DND-41 (cell line): Measurements from ENCODE around the gene NEUROD2.

Experiments used
- ATAC-seq: fragments of 200-7000 bp; cut with Tn5 transposase; 3 replicates; pipeline ENCODE4 v1.9.1; 2021; ENCODE audit warnings: low read depth; ENCODE audit not compliant: insufficient read depth
- DNase-seq: peaks from one replicate; pipeline ENCODE4 v3.0.0-alpha.2; 2020
- H2AFZ ChIP-seq: 2 replicates; pipeline ENCODE4 v1.6.0; 2012; ENCODE audit warnings: low read depth, low read length
- H3K27ac ChIP-seq: 2 replicates; pipeline ENCODE4 v1.5.1; 2012; ENCODE audit warnings: low read length, inconsistent platforms
- H3K27me3 ChIP-seq: fragments of 200-600 bp; sonication (generic); 2 replicates; pipeline ENCODE4 v1.6.0; 2012; ENCODE audit warnings: low read length, mild to moderate bottlenecking, inconsistent platforms; ENCODE audit not compliant: insufficient read depth, poor library complexity
- H3K36me3 ChIP-seq: 2 replicates; pipeline ENCODE4 v1.5.1; 2012; ENCODE audit warnings: low read length, inconsistent platforms; ENCODE audit not compliant: insufficient read depth
- H3K4me1 ChIP-seq: 2 replicates; pipeline ENCODE4 v1.5.1; 2012; ENCODE audit warnings: mild to moderate bottlenecking, low read length; ENCODE audit not compliant: insufficient read depth
- H3K4me2 ChIP-seq: 2 replicates; pipeline ENCODE4 v1.6.0; 2012; ENCODE audit warnings: mild to moderate bottlenecking, moderate library complexity, low read length, inconsistent platforms; ENCODE audit not compliant: insufficient read depth
- H3K4me3 ChIP-seq, 2 experiments: fragments of 200-600 bp in 1 of 2; shearing (Covaris generic) in 1 of 2; 2 replicates each; pipeline ENCODE4 v1.5.1; 2012 to 2016; ENCODE audit warnings: inconsistent platforms in 2 of 2, low read length in 2 of 2, mild to moderate bottlenecking in 2 of 2, low read depth in 1 of 2, moderate library complexity in 1 of 2
- H3K79me2 ChIP-seq: 2 replicates; pipeline ENCODE4 v1.6.0; 2012; ENCODE audit warnings: low read length, inconsistent platforms; ENCODE audit not compliant: insufficient read depth
- H3K9ac ChIP-seq: 2 replicates; pipeline ENCODE4 v1.6.0; 2012; ENCODE audit warnings: low read depth, mild to moderate bottlenecking, inconsistent platforms, low read length, moderate library complexity
- H3K9me3 ChIP-seq: 2 replicates; pipeline ENCODE4 v1.5.1; 2012; ENCODE audit warnings: low read length, moderate library complexity, mild to moderate bottlenecking, inconsistent platforms; ENCODE audit not compliant: insufficient read depth, severe bottlenecking
- H4K20me1 ChIP-seq: 2 replicates; pipeline ENCODE4 v1.6.0; 2012; ENCODE audit warnings: low read length; ENCODE audit not compliant: insufficient read depth
- EZH2 ChIP-seq: IDR thresholded peaks from 3 replicates; pipeline ENCODE4 v1.6.1; 2012; ENCODE audit warnings: borderline replicate concordance, low read depth, mild to moderate bottlenecking, moderate library complexity, low read length, inconsistent platforms; ENCODE audit not compliant: severe bottlenecking
- TF ChIP-seq, protein P1 (sequence below): IDR thresholded peaks from 2 replicates; pipeline ENCODE4 v1.5.1; 2012; ENCODE audit warnings: borderline replicate concordance, low read length, moderate library complexity, mild to moderate bottlenecking; ENCODE audit not compliant: poor library complexity, severe bottlenecking; ENCODE audit errors: extremely low read depth

NEUROD2 gene

DNA sequence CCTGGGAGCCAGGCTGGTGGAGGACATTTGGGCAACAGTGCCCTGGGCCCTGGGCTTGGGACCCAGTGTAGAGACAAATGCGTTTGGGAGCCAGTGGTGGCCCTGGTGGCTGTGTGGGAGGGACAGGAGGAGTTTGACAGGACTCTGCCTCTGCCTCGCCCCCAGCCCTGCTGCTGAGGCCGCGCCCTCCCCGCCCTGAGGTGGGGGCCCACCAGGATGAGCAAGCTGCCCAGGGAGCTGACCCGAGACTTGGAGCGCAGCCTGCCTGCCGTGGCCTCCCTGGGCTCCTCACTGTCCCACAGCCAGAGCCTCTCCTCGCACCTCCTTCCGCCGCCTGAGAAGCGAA lies 45.6 kb upstream of the NEUROD2 start:
- ATAC-seq = no peak
- H3K79me2 ChIP-seq = peaks cover 22% of the 10 kb centered on the region
- no peaks in the 10 kb centered on the region for H3K27me3 ChIP-seq
- no peak for DNase-seq
- no peak overlapping the region for H3K27ac ChIP-seq
- H3K4me3 ChIP-seq = no peak overlapping the region
- H3K9me3 ChIP-seq = no peaks in the 10 kb centered on the region
- H2AFZ ChIP-seq = no peak overlapping the region
- peaks cover 31% of the 10 kb centered on the region for H3K36me3 ChIP-seq
- no peak overlapping the region for H3K9ac ChIP-seq
- TF ChIP-seq, protein P1, sequence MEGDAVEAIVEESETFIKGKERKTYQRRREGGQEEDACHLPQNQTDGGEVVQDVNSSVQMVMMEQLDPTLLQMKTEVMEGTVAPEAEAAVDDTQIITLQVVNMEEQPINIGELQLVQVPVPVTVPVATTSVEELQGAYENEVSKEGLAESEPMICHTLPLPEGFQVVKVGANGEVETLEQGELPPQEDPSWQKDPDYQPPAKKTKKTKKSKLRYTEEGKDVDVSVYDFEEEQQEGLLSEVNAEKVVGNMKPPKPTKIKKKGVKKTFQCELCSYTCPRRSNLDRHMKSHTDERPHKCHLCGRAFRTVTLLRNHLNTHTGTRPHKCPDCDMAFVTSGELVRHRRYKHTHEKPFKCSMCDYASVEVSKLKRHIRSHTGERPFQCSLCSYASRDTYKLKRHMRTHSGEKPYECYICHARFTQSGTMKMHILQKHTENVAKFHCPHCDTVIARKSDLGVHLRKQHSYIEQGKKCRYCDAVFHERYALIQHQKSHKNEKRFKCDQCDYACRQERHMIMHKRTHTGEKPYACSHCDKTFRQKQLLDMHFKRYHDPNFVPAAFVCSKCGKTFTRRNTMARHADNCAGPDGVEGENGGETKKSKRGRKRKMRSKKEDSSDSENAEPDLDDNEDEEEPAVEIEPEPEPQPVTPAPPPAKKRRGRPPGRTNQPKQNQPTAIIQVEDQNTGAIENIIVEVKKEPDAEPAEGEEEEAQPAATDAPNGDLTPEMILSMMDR = no peak
- no peak for TF ChIP-seq EZH2
- peaks cover 49% of the 10 kb centered on the region for H4K20me1 ChIP-seq
- no peak overlapping the region for H3K4me2 ChIP-seq
- no peaks in the 10 kb centered on the region for H3K4me1 ChIP-seq

GRCh38 chr17:39652587-39653315 lies 45.0 kb upstream of the NEUROD2 start:
- Histone ChIP-seq H3K27ac (no peak overlapping the region), H3K4me2 (no peak overlapping the region), H3K36me3 (peaks cover 26% of the 10 kb centered on the region), H3K9ac (no peak overlapping the region), H3K27me3 (no peaks in the 10 kb centered on the region), H2AFZ (no peak overlapping the region), H3K4me1 (no peaks in the 10 kb centered on the region), H4K20me1 (peaks cover 49% of the 10 kb centered on the region), H3K4me3 (no peak overlapping the region), H3K9me3 (no peaks in the 10 kb centered on the region), H3K79me2 (peaks cover 22% of the 10 kb centered on the region)
- DNase-seq (no peak), ATAC-seq (no peak)
- TF ChIP-seq EZH2 = no peak
- TF ChIP-seq, protein P1 = no peak

DNA sequence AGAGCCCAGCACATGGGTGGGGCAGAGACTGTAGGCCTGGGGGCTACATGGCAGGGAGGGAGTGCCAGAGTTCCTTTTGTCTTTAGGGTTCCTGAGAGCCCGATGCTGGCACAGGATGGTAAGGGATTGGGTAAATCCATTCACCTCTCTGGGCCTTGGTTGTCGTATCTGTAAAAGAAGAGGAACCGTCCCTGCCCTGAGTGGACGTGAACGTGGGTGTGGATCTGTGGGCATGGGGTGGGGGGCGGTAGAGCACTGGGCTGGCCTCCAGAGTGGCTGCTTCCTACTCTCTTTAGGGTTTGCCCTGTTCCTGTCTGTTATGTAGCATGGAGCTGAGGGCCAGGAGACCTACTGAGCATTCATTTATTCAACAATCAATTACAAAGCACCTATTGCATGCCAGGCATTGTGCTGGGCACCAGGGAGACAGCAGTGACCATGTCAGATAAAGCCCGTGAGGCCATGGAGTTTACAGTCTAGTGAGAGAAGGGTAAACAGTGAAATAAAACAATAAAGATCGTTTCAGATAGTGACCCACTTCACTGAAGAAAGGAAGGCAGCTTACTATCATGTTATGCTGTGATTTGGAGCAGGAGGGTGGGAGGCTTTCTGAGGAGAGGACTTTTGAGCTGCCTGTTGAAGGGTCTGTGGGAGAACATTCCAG lies 44.3 kb upstream of the NEUROD2 start:
- no peak overlapping the region for H3K4me3 ChIP-seq
- H3K9me3 ChIP-seq = no peaks in the 10 kb centered on the region
- DNase-seq (no peak), ATAC-seq (no peak)
- no peak overlapping the region for H3K27ac ChIP-seq
- peaks cover 55% of the 10 kb centered on the region for H4K20me1 ChIP-seq
- H3K27me3 ChIP-seq = no peaks in the 10 kb centered on the region
- no peaks in the 10 kb centered on the region for H3K4me1 ChIP-seq
- no peak overlapping the region for H2AFZ ChIP-seq
- H3K79me2 ChIP-seq = peaks cover 29% of the 10 kb centered on the region
- TF ChIP-seq, protein P1 = no peak
- TF ChIP-seq EZH2 = no peak
- H3K36me3 ChIP-seq = peaks cover 22% of the 10 kb centered on the region
- H3K9ac ChIP-seq = no peak overlapping the region
- no peak overlapping the region for H3K4me2 ChIP-seq
